HEK293T (cell line): ENCODE results near the gene TAS2R38.

Source experiments
- BHLHE40 ChIP-seq: fragments of 450-650 bp; IDR thresholded peaks from 2 replicates; pipeline ENCODE4 v1.6.1; 2016; ENCODE audit warnings: mild to moderate bottlenecking, moderate library complexity, borderline replicate concordance
- FOXK2 ChIP-seq: fragments of 450-650 bp; IDR thresholded peaks from 2 replicates; pipeline ENCODE4 v1.6.1; 2016; ENCODE audit warnings: mild to moderate bottlenecking
- FOXM1 ChIP-seq: fragments of 450-650 bp; IDR thresholded peaks from 2 replicates; pipeline ENCODE4 v1.6.1; 2017; ENCODE audit warnings: mild to moderate bottlenecking, borderline replicate concordance
- L3MBTL2 ChIP-seq: fragments of 450-650 bp; conservative IDR thresholded peaks from 2 replicates; pipeline ENCODE4 v1.6.1; 2016; ENCODE audit warnings: mild to moderate bottlenecking
- SP1 ChIP-seq: fragments of 450-650 bp; IDR thresholded peaks from 2 replicates; pipeline ENCODE4 v1.6.1; 2017
- SUZ12 ChIP-seq: fragments of 450-650 bp; IDR thresholded peaks from 2 replicates; pipeline ENCODE4 v1.6.1; 2016; ENCODE audit warnings: mild to moderate bottlenecking
- TF ChIP-seq, protein P1 (sequence below): fragments of 450-650 bp; IDR thresholded peaks from 2 replicates; pipeline ENCODE4 v1.6.1; 2016

DNA sequence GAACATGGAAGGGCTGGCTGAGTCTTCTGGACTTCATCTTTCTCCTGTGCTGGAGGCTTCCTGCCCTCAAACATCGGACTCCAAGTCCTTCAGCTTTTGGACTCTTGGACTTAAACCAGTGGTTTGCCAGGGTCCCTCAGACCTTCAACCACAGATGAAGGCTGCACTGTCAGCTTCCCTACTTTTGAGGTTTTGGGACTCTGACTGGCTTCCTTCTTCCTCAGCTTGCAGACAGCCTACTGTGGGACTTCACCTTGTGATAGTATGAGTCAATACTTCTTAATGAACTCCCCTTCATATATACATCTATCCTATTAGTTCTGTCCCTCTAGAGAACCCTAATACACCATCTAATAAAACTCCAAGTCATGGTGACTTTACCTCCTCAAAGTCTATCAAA, 22.8 kb downstream of the TAS2R38 start:
- no peak for TF ChIP-seq FOXM1
- TF ChIP-seq BHLHE40 = no peak
- TF ChIP-seq SP1 = no peak
- no peak for TF ChIP-seq SUZ12
- TF ChIP-seq, protein P1, sequence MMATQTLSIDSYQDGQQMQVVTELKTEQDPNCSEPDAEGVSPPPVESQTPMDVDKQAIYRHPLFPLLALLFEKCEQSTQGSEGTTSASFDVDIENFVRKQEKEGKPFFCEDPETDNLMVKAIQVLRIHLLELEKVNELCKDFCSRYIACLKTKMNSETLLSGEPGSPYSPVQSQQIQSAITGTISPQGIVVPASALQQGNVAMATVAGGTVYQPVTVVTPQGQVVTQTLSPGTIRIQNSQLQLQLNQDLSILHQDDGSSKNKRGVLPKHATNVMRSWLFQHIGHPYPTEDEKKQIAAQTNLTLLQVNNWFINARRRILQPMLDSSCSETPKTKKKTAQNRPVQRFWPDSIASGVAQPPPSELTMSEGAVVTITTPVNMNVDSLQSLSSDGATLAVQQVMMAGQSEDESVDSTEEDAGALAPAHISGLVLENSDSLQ = no peak
- TF ChIP-seq L3MBTL2 = no peak
- no peak for TF ChIP-seq FOXK2
